H9 (cell line): ENCODE measurements around the gene GPR176. TPM values are rescaled to one million over a fixed set of nuclear protein-coding genes. Genes with fewer than 3 reads are reported as not detected.

Experiments
- DNase-seq: peaks from one replicate; pipeline ENCODE4 v3.0.0-alpha.2; 2017
- H2AFZ ChIP-seq: one replicate; pipeline ENCODE4 v1.6.1; 2013; ENCODE audit warnings: mild to moderate bottlenecking, low read length, control low read depth, moderate library complexity
- H2AK5ac ChIP-seq: 2 replicates; pipeline ENCODE4 v1.6.1; 2013; ENCODE audit warnings: low read length, control low read depth, mixed read lengths; ENCODE audit not compliant: insufficient read length
- H2BK120ac ChIP-seq: one replicate; pipeline ENCODE4 v1.6.1; 2013; ENCODE audit warnings: low read depth, mild to moderate bottlenecking, low read length, control low read depth, inconsistent platforms; ENCODE audit not compliant: poor library complexity, severe bottlenecking
- H2BK12ac ChIP-seq: 2 replicates; pipeline ENCODE4 v1.6.1; 2013; ENCODE audit warnings: low read length, control low read depth, mixed read lengths, low read depth; ENCODE audit not compliant: insufficient read length
- H2BK15ac ChIP-seq: 2 replicates; pipeline ENCODE4 v1.6.1; 2013; ENCODE audit warnings: low read depth, low read length, control low read depth
- H2BK20ac ChIP-seq: one replicate; pipeline ENCODE4 v1.6.1; 2013; ENCODE audit warnings: low read depth, mild to moderate bottlenecking, low read length, control low read depth, inconsistent platforms; ENCODE audit not compliant: poor library complexity, severe bottlenecking
- H2BK5ac ChIP-seq: 2 replicates; pipeline ENCODE4 v1.6.1; 2013; ENCODE audit warnings: low read length, control low read depth, mixed read lengths; ENCODE audit not compliant: insufficient read length
- H3K14ac ChIP-seq: 2 replicates; pipeline ENCODE4 v1.6.1; 2013; ENCODE audit warnings: low read length, control low read depth; ENCODE audit not compliant: insufficient read depth
- H3K18ac ChIP-seq: 2 replicates; pipeline ENCODE4 v1.6.1; 2013; ENCODE audit warnings: low read depth, mild to moderate bottlenecking, mixed read lengths, low read length, control low read depth; ENCODE audit not compliant: insufficient read length
- H3K23ac ChIP-seq: 2 replicates; pipeline ENCODE4 v1.6.1; 2013; ENCODE audit warnings: low read length, control low read depth, mixed read lengths, low read depth; ENCODE audit not compliant: insufficient read length
- H3K23me2 ChIP-seq: 2 replicates; pipeline ENCODE4 v1.6.1; 2013; ENCODE audit warnings: low read depth, mild to moderate bottlenecking, mixed read lengths, low read length, control low read depth; ENCODE audit not compliant: insufficient read length, poor library complexity, severe bottlenecking
- H3K27ac ChIP-seq: 2 replicates; pipeline ENCODE4 v1.5.1; 2013; ENCODE audit warnings: low read length, control low read depth, mixed read lengths, low read depth; ENCODE audit not compliant: insufficient read length
- H3K27me3 ChIP-seq: 2 replicates; pipeline ENCODE4 v1.6.1; 2013; ENCODE audit warnings: low read length, control low read depth, inconsistent platforms; ENCODE audit not compliant: insufficient read depth
- H3K4ac ChIP-seq: 2 replicates; pipeline ENCODE4 v1.6.1; 2013; ENCODE audit warnings: low read depth, mild to moderate bottlenecking, control low read depth, inconsistent platforms, low read length, moderate library complexity
- H3K4me1 ChIP-seq: 2 replicates; pipeline ENCODE4 v1.6.1; 2013; ENCODE audit warnings: low read length, control low read depth, inconsistent platforms; ENCODE audit not compliant: insufficient read depth
- H3K4me2 ChIP-seq: 2 replicates; pipeline ENCODE4 v1.6.1; 2013; ENCODE audit warnings: low read length, control low read depth, mixed read lengths; ENCODE audit not compliant: insufficient read length, insufficient read depth
- H3K56ac ChIP-seq: 2 replicates; pipeline ENCODE4 v1.6.1; 2013; ENCODE audit warnings: low read depth, mild to moderate bottlenecking, mixed read lengths, low read length, control low read depth; ENCODE audit not compliant: insufficient read length
- H3K79me1 ChIP-seq: 2 replicates; pipeline ENCODE4 v1.6.1; 2013; ENCODE audit warnings: low read depth, mild to moderate bottlenecking, moderate library complexity, low read length, control low read depth, inconsistent platforms; ENCODE audit not compliant: insufficient read depth, poor library complexity, severe bottlenecking
- H3K79me2 ChIP-seq: 2 replicates; pipeline ENCODE4 v1.6.1; 2013; ENCODE audit warnings: low read length, control low read depth, inconsistent platforms; ENCODE audit not compliant: insufficient read depth
- H3K9ac ChIP-seq: 2 replicates; pipeline ENCODE4 v1.6.1; 2013; ENCODE audit warnings: low read length, control low read depth, mixed read lengths; ENCODE audit not compliant: insufficient read length; ENCODE audit errors: extremely low read depth
- H3K9me3 ChIP-seq: one replicate; pipeline ENCODE4 v1.6.1; 2013; ENCODE audit warnings: low read depth, low read length, inconsistent platforms; ENCODE audit not compliant: control insufficient read depth
- H3T11ph ChIP-seq: one replicate; pipeline ENCODE4 v1.6.1; 2013; ENCODE audit warnings: mild to moderate bottlenecking, low read length, control low read depth, inconsistent platforms
- H4K20me1 ChIP-seq: one replicate; pipeline ENCODE4 v1.6.1; 2013; ENCODE audit not compliant: control insufficient read depth, insufficient read length, insufficient read depth
- H4K5ac ChIP-seq: 2 replicates; pipeline ENCODE4 v1.6.1; 2013; ENCODE audit warnings: low read depth, mild to moderate bottlenecking, mixed read lengths, low read length, control low read depth; ENCODE audit not compliant: insufficient read length
- H4K8ac ChIP-seq: replicated peaks from 2 replicates; pipeline ENCODE4 v1.6.1; 2013; ENCODE audit warnings: low read length, control low read depth, mixed read lengths, low read depth; ENCODE audit not compliant: insufficient read length
- H4K91ac ChIP-seq: 2 replicates; pipeline ENCODE4 v1.6.1; 2013; ENCODE audit warnings: low read depth, mild to moderate bottlenecking, moderate library complexity, mixed read lengths, low read length, control low read depth; ENCODE audit not compliant: insufficient read length
- H3K27ac Mint-ChIP-seq, 3 experiments: 2 replicates in 2 of 3; 3 replicates in 1 of 3; pipeline ENCODE4 v1.8.0; 2020 to 2021; ENCODE audit warnings: mixed read lengths in 3 of 3, mild to moderate bottlenecking in 1 of 3, moderate library complexity in 1 of 3
- H3K27me3 Mint-ChIP-seq: 2 replicates; pipeline ENCODE4 v1.8.0; 2021; ENCODE audit warnings: low read depth, mild to moderate bottlenecking, moderate library complexity, mixed read lengths
- H3K36me3 Mint-ChIP-seq, 3 experiments: 2 replicates in 2 of 3; 3 replicates in 1 of 3; pipeline ENCODE4 v1.8.0; 2020 to 2021; ENCODE audit warnings: low read depth in 3 of 3, mixed read lengths in 3 of 3; ENCODE audit not compliant: insufficient read depth in 1 of 3
- H3K4me1 Mint-ChIP-seq, 2 experiments: 2 replicates each; pipeline ENCODE4 v1.8.0; 2020; ENCODE audit warnings: mixed read lengths in 2 of 2
- H3K4me3 Mint-ChIP-seq, 2 experiments: 2 replicates in 1 of 2; 3 replicates in 1 of 2; pipeline ENCODE4 v1.8.0; 2020 to 2021; ENCODE audit warnings: mild to moderate bottlenecking in 2 of 2, mixed read lengths in 2 of 2, moderate library complexity in 1 of 2
- H3K9me3 Mint-ChIP-seq, 2 experiments: 2 replicates in 1 of 2; 3 replicates in 1 of 2; pipeline ENCODE4 v1.8.0; 2020; ENCODE audit warnings: mild to moderate bottlenecking in 2 of 2, mixed read lengths in 2 of 2, moderate library complexity in 1 of 2
- WGBS: extraction: QIAGEN DNeasy Blood & Tissue Kit; methylation state at CpG from one replicate; pipeline ENCODE4 v1.1.7; 2013; ENCODE audit warnings: missing lambda C conversion rate, low lambda C conversion rate, mixed read lengths; ENCODE audit not compliant: insufficient read length; ENCODE audit errors: extremely low coverage; 5-methylcytosine and 5-hydroxymethylcytosine counted together
- total RNA-seq: library from RNA; stranded (reverse); gene quantifications from 2 replicates; pipeline ENCODE4 v1.2.1, GENCODE V29; 2021
- TF ChIP-seq, protein P1 (sequence below): fragments of 200-600 bp; sonication (generic); conservative IDR thresholded peaks from 3 replicates; pipeline ENCODE4 v1.8.0; 2021; ENCODE audit warnings: antibody characterized with exemption, mild to moderate bottlenecking

The GPR176 gene
- total RNA-seq, 1 experiment from 2014 or later: 132 TPM

DNA sequence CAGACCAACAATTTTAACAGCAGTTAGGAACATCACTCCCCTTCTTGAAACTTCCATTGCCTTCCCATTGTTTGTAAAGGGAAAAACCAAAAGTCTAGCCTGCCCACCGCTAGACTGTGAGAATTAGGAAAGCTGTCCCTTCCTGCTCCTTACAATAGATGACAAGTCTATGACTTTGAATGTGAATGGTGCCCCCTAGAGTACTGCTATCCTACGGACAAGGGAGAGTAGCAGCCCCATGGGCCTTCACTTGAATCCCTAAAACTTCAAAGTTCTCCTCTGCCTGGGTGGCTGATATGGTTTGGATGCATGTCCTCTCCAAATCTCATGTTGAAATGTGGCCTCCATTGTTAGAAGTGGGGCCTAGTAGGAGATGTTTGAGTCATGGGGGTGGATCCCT lies 96.4 kb downstream of the GPR176 start:
- Histone ChIP-seq H2BK12ac (no peak overlapping the region), H2AK5ac (no peak overlapping the region), H3K18ac (no peak overlapping the region), H2BK20ac (no peak overlapping the region), H3K79me1 (peaks cover 12% of the 10 kb centered on the region), H2BK15ac (no peak overlapping the region), H3K4me1 (peaks cover 9% of the 10 kb centered on the region; the same call in 1 of the 2 replicates), H3K56ac (no peak overlapping the region), H3K4me2 (no peak overlapping the region), H3K27ac (no peak overlapping the region), H4K5ac (no peak overlapping the region), H3K9me3 (no peaks in the 10 kb centered on the region), H2BK5ac (no peak overlapping the region), H4K20me1 (no peaks in the 10 kb centered on the region), H3T11ph (no peak overlapping the region), H3K27me3 (no peaks in the 10 kb centered on the region), H3K79me2 (peaks cover 35% of the 10 kb centered on the region; the same call in 1 of the 2 replicates), H3K14ac (no peak overlapping the region), H3K4ac (no peak overlapping the region), H2BK120ac (no peak overlapping the region), H3K9ac (no peak overlapping the region), H3K23ac (no peak overlapping the region), H4K91ac (no peak overlapping the region), H4K8ac (no peak overlapping the region), H2AFZ (no peak overlapping the region), H3K23me2 (no peaks in the 10 kb centered on the region)
- H3K4me1 Mint-ChIP-seq: peaks cover 53 to 73% of the 10 kb centered on the region in 2 experiments
- no peak for DNase-seq
- H3K27ac Mint-ChIP-seq: no peak overlapping the region; a peak in 1 of 7 replicates
- H3K4me3 Mint-ChIP-seq: no peak overlapping the region
- TF ChIP-seq, protein P1, sequence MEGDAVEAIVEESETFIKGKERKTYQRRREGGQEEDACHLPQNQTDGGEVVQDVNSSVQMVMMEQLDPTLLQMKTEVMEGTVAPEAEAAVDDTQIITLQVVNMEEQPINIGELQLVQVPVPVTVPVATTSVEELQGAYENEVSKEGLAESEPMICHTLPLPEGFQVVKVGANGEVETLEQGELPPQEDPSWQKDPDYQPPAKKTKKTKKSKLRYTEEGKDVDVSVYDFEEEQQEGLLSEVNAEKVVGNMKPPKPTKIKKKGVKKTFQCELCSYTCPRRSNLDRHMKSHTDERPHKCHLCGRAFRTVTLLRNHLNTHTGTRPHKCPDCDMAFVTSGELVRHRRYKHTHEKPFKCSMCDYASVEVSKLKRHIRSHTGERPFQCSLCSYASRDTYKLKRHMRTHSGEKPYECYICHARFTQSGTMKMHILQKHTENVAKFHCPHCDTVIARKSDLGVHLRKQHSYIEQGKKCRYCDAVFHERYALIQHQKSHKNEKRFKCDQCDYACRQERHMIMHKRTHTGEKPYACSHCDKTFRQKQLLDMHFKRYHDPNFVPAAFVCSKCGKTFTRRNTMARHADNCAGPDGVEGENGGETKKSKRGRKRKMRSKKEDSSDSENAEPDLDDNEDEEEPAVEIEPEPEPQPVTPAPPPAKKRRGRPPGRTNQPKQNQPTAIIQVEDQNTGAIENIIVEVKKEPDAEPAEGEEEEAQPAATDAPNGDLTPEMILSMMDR: peak; percentile 43; the same call in 2 of the 3 replicates
- peaks cover 16 to 28% (median 25%) of the 10 kb centered on the region in 3 experiments for H3K36me3 Mint-ChIP-seq
- no peaks in the 10 kb centered on the region; the same call in 1 of the 2 replicates for H3K27me3 Mint-ChIP-seq
- no CpG with 5 or more reads among the region's 2 CpGs for WGBS
- peaks cover 5 to 8% of the 10 kb centered on the region in 2 experiments; a peak in 4 of 5 replicates for H3K9me3 Mint-ChIP-seq
